Liver (tissue), 9 donors: Measurements from ENCODE around the gene BRD3. TPM values are rescaled to one million over a fixed set of nuclear protein-coding genes. Genes with fewer than 3 reads are reported as not detected.

Source experiments
- DNase-seq: peaks from one replicate; pipeline ENCODE4 v3.0.0-alpha.2; 2017; ENCODE audit warnings: low spot score
- H3K27ac ChIP-seq, 2 donors: one replicate each; pipeline ENCODE4 v1.7.0; 2013; ENCODE audit warnings: inconsistent platforms in 2 of 2, low read length in 2 of 2, control low read depth in 1 of 2, low read depth in 1 of 2, mild to moderate bottlenecking in 1 of 2
- H3K27me3 ChIP-seq, 4 donors: one replicate each; pipeline versions ENCODE4 v1.6.1 to v1.7.0; 2013; ENCODE audit warnings: low read length in 3 of 4, inconsistent platforms in 1 of 4, mild to moderate bottlenecking in 1 of 4, moderate library complexity in 1 of 4; ENCODE audit not compliant: control insufficient read depth in 4 of 4, insufficient read depth in 4 of 4
- H3K36me3 ChIP-seq, 4 donors: one replicate each; pipeline versions ENCODE4 v1.6.1 to v1.7.0; 2013; ENCODE audit warnings: low read length in 3 of 4, mild to moderate bottlenecking in 3 of 4, low read depth in 1 of 4, moderate library complexity in 1 of 4; ENCODE audit not compliant: control insufficient read depth in 4 of 4, insufficient read depth in 3 of 4
- H3K4me1 ChIP-seq, 4 donors: one replicate each; pipeline versions ENCODE4 v1.6.1 to v1.7.0; 2013; ENCODE audit warnings: low read length in 3 of 4, mild to moderate bottlenecking in 3 of 4, moderate library complexity in 1 of 4; ENCODE audit not compliant: control insufficient read depth in 4 of 4, insufficient read depth in 4 of 4
- H3K4me3 ChIP-seq, 3 donors: one replicate each; pipeline versions ENCODE4 v1.6.1 to v1.7.0; 2013; ENCODE audit warnings: low read length in 3 of 3, control low read depth in 1 of 3, low read depth in 1 of 3, mild to moderate bottlenecking in 1 of 3
- H3K9ac ChIP-seq, 2 donors: one replicate each; pipeline ENCODE4 v1.7.0; 2013; ENCODE audit warnings: low read length in 2 of 2, mild to moderate bottlenecking in 2 of 2, moderate library complexity in 2 of 2, control low read depth in 1 of 2, low read depth in 1 of 2
- H3K9me3 ChIP-seq, 4 donors: one replicate each; pipeline versions ENCODE4 v1.6.1 to v1.7.0; 2013; ENCODE audit warnings: low read length in 3 of 4; ENCODE audit not compliant: control insufficient read depth in 4 of 4
- EGR1 ChIP-seq, 2 donors: IDR thresholded peaks; 2 replicates each; pipeline ENCODE4 v1.6.1; 2016 to 2018; ENCODE audit warnings: antibody characterized with exemption in 2 of 2, low read depth in 2 of 2
- FOXA2 ChIP-seq: IDR thresholded peaks from 2 replicates; pipeline ENCODE4 v1.6.1; 2016; ENCODE audit warnings: antibody characterized with exemption
- GABPA ChIP-seq, 2 donors: IDR thresholded peaks in 1 of 2; conservative IDR thresholded peaks in 1 of 2; 2 replicates each; pipeline ENCODE4 v1.6.1; 2016; ENCODE audit warnings: antibody characterized with exemption in 2 of 2, mild to moderate bottlenecking in 1 of 2, moderate library complexity in 1 of 2
- HNF4A ChIP-seq, 2 donors: conservative IDR thresholded peaks; 2 replicates each; pipeline ENCODE4 v1.6.1; 2016; ENCODE audit warnings: antibody characterized with exemption in 2 of 2, mild to moderate bottlenecking in 2 of 2
- JUND ChIP-seq, 2 donors: IDR thresholded peaks; 2 replicates each; pipeline ENCODE4 v1.6.1; 2016; ENCODE audit warnings: antibody characterized with exemption in 2 of 2
- NR2F2 ChIP-seq: IDR thresholded peaks from 2 replicates; pipeline ENCODE4 v1.6.1; 2016; ENCODE audit warnings: antibody characterized with exemption
- RAD21 ChIP-seq, 2 donors: IDR thresholded peaks; 2 replicates each; pipeline ENCODE4 v1.6.1; 2016; ENCODE audit warnings: antibody characterized with exemption in 2 of 2, mild to moderate bottlenecking in 2 of 2
- SP1 ChIP-seq: IDR thresholded peaks from 2 replicates; pipeline ENCODE4 v1.6.1; 2018; ENCODE audit warnings: antibody characterized with exemption, mild to moderate bottlenecking
- TAF1 ChIP-seq: conservative IDR thresholded peaks from 2 replicates; pipeline ENCODE4 v1.6.1; 2016; ENCODE audit warnings: antibody characterized with exemption, mild to moderate bottlenecking
- YY1 ChIP-seq: IDR thresholded peaks from 2 replicates; pipeline ENCODE4 v1.6.1; 2016; ENCODE audit warnings: antibody characterized with exemption, mild to moderate bottlenecking
- WGBS: extraction: QIAGEN DNeasy Blood & Tissue Kit; methylation state at CpG from one replicate; pipeline ENCODE4 v1.1.7; 2013; 5-methylcytosine and 5-hydroxymethylcytosine counted together
- polyA plus RNA-seq, 2 donors: library from polyadenylated mRNA; stranded (reverse) in 1 of 2; unstranded in 1 of 2; fragments of 200-250 nt in 1 of 2; fragments of >200 nt in 1 of 2; fragmentation: Nextera tagmentation in 1 of 2; extraction: Ambion mirVana in 1 of 2; gene quantifications; one replicate each; pipeline versions ENCODE4 v1.2.1 to v1.2.3, GENCODE V29; 2013 to 2015
- total RNA-seq, 2 donors: library from RNA; depleted of rRNA; stranded (reverse); fragments of >200 nt; gene quantifications; one replicate each; pipeline ENCODE4 v1.2.3, GENCODE V29; 2014
- TF ChIP-seq, protein P1 (sequence below): IDR thresholded peaks from 2 replicates; pipeline ENCODE4 v1.6.1; 2016; ENCODE audit warnings: antibody characterized with exemption, mild to moderate bottlenecking
- TF ChIP-seq, protein P2 (sequence below): IDR thresholded peaks from 2 replicates; pipeline ENCODE4 v1.6.1; 2016; ENCODE audit warnings: antibody characterized with exemption
- TF ChIP-seq, protein P3 (sequence below): fragments of 150-350 bp; IDR thresholded peaks from 2 replicates; pipeline ENCODE4 v1.5.1; 2017; ENCODE audit warnings: improper control_type of control experiment, low read depth, low read length; ENCODE audit not compliant: missing input control
- TF ChIP-seq, protein P4 (sequence below): IDR thresholded peaks from 2 replicates; pipeline ENCODE4 v1.6.1; 2016; ENCODE audit warnings: antibody characterized with exemption
- TF ChIP-seq, protein P5 (sequence below): IDR thresholded peaks from 2 replicates; pipeline ENCODE4 v1.6.1; 2016; ENCODE audit warnings: antibody characterized with exemption
- donor health status: healthy.
- donor health status: healthy.
- donor health status: healthy.
- donor health status: healthy.
- donor health status: healthy.

BRD3 gene
- total and polyA plus RNA-seq, 4 donors: 7.2 to 17.7 (median 12.7) TPM

DNA sequence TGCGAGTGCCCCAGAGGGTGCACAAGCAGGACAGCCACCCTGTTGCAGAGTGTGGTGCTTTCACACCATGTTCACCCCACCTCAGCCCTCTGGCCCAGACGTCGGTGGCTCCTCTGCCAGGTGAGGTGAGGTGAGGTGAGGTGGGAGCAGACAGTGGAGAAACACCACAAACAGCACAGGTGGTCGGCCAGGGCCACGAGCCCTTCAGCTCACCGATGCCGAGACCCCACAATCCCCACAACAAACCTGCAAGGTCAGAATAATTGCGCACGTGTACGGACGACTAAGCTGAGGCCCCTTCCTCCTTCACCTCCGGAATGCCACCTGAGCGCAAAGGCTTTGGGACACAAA lies 10.5 kb downstream of the BRD3 start:
- no peak for DNase-seq
- H3K27ac ChIP-seq: peak overlapping the region; percentile 82 to 86
- H3K27me3 ChIP-seq: no peaks in the 10 kb centered on the region
- no peaks in the 10 kb centered on the region for H3K9me3 ChIP-seq
- no peak overlapping the region for H3K4me3 ChIP-seq
- WGBS: 87% methylated on average over 13 of the region's 13 CpGs
- H3K36me3 ChIP-seq: peaks cover 0 to 8% (median 3%) of the 10 kb centered on the region in 4 donors
- peaks cover 43 to 85% (median 61%) of the 10 kb centered on the region in 4 donors for H3K4me1 ChIP-seq
- TF ChIP-seq EGR1 (IDR thresholded peaks at IDR 0.05; ENCODE audit: low read depth in 2 of 2) (no peak), FOXA2 (no peak), JUND (IDR thresholded peaks at IDR 0.05) (no peak), SP1 (no peak), GABPA (IDR thresholded peaks at IDR 0.05 in 1 of 2, conservative IDR thresholded peaks at IDR 0.05 in 1 of 2) (no peak)
- TF ChIP-seq, protein P1, sequence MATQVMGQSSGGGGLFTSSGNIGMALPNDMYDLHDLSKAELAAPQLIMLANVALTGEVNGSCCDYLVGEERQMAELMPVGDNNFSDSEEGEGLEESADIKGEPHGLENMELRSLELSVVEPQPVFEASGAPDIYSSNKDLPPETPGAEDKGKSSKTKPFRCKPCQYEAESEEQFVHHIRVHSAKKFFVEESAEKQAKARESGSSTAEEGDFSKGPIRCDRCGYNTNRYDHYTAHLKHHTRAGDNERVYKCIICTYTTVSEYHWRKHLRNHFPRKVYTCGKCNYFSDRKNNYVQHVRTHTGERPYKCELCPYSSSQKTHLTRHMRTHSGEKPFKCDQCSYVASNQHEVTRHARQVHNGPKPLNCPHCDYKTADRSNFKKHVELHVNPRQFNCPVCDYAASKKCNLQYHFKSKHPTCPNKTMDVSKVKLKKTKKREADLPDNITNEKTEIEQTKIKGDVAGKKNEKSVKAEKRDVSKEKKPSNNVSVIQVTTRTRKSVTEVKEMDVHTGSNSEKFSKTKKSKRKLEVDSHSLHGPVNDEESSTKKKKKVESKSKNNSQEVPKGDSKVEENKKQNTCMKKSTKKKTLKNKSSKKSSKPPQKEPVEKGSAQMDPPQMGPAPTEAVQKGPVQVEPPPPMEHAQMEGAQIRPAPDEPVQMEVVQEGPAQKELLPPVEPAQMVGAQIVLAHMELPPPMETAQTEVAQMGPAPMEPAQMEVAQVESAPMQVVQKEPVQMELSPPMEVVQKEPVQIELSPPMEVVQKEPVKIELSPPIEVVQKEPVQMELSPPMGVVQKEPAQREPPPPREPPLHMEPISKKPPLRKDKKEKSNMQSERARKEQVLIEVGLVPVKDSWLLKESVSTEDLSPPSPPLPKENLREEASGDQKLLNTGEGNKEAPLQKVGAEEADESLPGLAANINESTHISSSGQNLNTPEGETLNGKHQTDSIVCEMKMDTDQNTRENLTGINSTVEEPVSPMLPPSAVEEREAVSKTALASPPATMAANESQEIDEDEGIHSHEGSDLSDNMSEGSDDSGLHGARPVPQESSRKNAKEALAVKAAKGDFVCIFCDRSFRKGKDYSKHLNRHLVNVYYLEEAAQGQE: no peak
- no peak overlapping the region for H3K9ac ChIP-seq

DNA sequence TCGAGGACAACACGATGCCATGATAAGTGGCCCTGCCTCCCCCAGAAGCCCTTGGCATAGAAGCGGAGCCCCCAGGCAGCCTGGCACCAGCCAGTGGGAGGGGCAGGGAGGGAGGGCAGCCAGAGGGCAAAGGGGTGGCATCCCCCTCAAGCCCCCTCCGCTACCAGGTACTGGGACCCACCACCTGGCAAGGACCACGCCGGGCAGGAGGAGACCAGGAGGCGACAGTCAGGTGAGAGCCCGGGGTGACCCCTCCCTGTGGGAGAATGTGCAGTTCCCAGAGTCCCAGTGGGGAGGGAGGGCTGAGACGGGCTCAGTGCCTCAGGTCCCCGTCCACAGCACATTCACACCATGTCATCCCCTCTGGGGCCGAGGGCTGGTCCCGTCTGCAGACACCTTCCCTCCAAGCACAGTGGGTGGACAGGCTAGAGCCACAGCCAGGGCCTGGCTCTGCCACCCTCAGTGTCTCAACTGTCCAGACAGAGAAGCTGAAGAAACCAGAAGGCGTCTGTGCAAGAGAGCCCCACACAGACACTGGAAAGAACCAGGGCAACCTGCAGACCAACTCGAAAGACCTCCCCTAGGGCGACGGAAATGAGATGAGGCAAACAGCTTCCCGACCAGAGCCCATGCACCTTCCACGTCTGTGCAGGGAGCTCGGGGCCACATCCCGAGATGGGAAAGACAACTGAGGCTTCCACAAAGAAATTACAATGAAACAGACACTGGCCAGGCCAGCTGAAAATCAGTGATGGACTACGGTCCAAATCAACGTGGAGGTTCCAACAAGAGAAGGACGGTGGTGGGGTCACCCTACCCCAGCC lies 11.1 kb downstream of the BRD3 start:
- no peak for TF ChIP-seq TAF1
- TF ChIP-seq, protein P2, sequence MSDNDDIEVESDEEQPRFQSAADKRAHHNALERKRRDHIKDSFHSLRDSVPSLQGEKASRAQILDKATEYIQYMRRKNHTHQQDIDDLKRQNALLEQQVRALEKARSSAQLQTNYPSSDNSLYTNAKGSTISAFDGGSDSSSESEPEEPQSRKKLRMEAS: no peak
- TF ChIP-seq YY1: no peak
- TF ChIP-seq, protein P3, sequence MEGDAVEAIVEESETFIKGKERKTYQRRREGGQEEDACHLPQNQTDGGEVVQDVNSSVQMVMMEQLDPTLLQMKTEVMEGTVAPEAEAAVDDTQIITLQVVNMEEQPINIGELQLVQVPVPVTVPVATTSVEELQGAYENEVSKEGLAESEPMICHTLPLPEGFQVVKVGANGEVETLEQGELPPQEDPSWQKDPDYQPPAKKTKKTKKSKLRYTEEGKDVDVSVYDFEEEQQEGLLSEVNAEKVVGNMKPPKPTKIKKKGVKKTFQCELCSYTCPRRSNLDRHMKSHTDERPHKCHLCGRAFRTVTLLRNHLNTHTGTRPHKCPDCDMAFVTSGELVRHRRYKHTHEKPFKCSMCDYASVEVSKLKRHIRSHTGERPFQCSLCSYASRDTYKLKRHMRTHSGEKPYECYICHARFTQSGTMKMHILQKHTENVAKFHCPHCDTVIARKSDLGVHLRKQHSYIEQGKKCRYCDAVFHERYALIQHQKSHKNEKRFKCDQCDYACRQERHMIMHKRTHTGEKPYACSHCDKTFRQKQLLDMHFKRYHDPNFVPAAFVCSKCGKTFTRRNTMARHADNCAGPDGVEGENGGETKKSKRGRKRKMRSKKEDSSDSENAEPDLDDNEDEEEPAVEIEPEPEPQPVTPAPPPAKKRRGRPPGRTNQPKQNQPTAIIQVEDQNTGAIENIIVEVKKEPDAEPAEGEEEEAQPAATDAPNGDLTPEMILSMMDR: no peak
- no peak for TF ChIP-seq NR2F2
- TF ChIP-seq RAD21 (IDR thresholded peaks at IDR 0.05): no peak
- TF ChIP-seq GABPA (IDR thresholded peaks at IDR 0.05 in 1 of 2, conservative IDR thresholded peaks at IDR 0.05 in 1 of 2): no peak
- TF ChIP-seq, protein P4, sequence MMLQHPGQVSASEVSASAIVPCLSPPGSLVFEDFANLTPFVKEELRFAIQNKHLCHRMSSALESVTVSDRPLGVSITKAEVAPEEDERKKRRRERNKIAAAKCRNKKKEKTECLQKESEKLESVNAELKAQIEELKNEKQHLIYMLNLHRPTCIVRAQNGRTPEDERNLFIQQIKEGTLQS: no peak
- no peak for TF ChIP-seq EGR1 (IDR thresholded peaks at IDR 0.05; ENCODE audit: low read depth in 2 of 2)
- TF ChIP-seq, protein P5, sequence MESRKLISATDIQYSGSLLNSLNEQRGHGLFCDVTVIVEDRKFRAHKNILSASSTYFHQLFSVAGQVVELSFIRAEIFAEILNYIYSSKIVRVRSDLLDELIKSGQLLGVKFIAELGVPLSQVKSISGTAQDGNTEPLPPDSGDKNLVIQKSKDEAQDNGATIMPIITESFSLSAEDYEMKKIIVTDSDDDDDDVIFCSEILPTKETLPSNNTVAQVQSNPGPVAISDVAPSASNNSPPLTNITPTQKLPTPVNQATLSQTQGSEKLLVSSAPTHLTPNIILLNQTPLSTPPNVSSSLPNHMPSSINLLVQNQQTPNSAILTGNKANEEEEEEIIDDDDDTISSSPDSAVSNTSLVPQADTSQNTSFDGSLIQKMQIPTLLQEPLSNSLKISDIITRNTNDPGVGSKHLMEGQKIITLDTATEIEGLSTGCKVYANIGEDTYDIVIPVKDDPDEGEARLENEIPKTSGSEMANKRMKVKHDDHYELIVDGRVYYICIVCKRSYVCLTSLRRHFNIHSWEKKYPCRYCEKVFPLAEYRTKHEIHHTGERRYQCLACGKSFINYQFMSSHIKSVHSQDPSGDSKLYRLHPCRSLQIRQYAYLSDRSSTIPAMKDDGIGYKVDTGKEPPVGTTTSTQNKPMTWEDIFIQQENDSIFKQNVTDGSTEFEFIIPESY: no peak
- no peak for TF ChIP-seq HNF4A (conservative IDR thresholded peaks at IDR 0.05)
- no peak overlapping the region for H3K9ac ChIP-seq
- peaks cover 43 to 82% (median 60%) of the 10 kb centered on the region in 4 donors for H3K4me1 ChIP-seq
- no peaks in the 10 kb centered on the region for H3K9me3 ChIP-seq
- no peak overlapping the region for H3K4me3 ChIP-seq
- H3K36me3 ChIP-seq: peaks cover 0 to 10% (median 4%) of the 10 kb centered on the region in 4 donors
- H3K27me3 ChIP-seq: no peaks in the 10 kb centered on the region
- 72% methylated on average over 23 of the region's 23 CpGs for WGBS
- H3K27ac ChIP-seq: peak overlapping the region; percentile 82 to 86
- DNase-seq: no peak
